H1 (cell line): Measurements from ENCODE around the gene TMBIM1. TPM values are rescaled to one million over a fixed set of nuclear protein-coding genes. Genes with fewer than 3 reads are reported as not detected.

Experiments
- BACH1 ChIP-seq: IDR thresholded peaks from 2 replicates; pipeline ENCODE4 v1.6.1; 2012; ENCODE audit warnings: low read length, improper control_type of control experiment
- CTBP2 ChIP-seq: IDR thresholded peaks from 2 replicates; pipeline ENCODE4 v1.7.0; 2011; ENCODE audit warnings: borderline replicate concordance, mild to moderate bottlenecking, moderate library complexity, mixed read lengths, low read length; ENCODE audit not compliant: insufficient read depth, insufficient read length
- RXRA ChIP-seq: IDR thresholded peaks from 2 replicates; pipeline ENCODE4 v1.6.1; 2011; ENCODE audit warnings: low read depth, mild to moderate bottlenecking, low read length, moderate library complexity; ENCODE audit not compliant: insufficient read depth
- SP2 ChIP-seq: IDR thresholded peaks from 2 replicates; pipeline ENCODE4 v1.6.1; 2012; ENCODE audit warnings: mild to moderate bottlenecking, low read length, inconsistent platforms
- TAF7 ChIP-seq: optimal IDR thresholded peaks from 2 replicates; pipeline ENCODE3; 2011; ENCODE audit warnings: low read depth, mild to moderate bottlenecking, inconsistent platforms, low read length, moderate library complexity, borderline replicate concordance
- polyA plus RNA-seq, 7 experiments: library from polyadenylated mRNA; depleted of rRNA in 3 of 7; stranded (reverse) in 5 of 7; unstranded in 2 of 7; fragments of >200 nt in 5 of 7; fragments of 200-250 nt in 2 of 7; gene quantifications; 1 replicate in 5 of 7; 2 replicates in 1 of 7; 4 replicates in 1 of 7; pipeline versions ENCODE4 v1.2.1 to v1.2.3, GENCODE V29; 2011 to 2013; ENCODE audit warnings: missing spikeins in 2 of 7, mixed read lengths in 2 of 7
- total RNA-seq: library from RNA; stranded (reverse); fragmentation: NEBNext Ultra II Directional; extraction: Animal tissue kit (Norgen Biotek cat#: 25700); gene quantifications from 2 replicates; pipeline ENCODE4 v1.2.1, GENCODE V29; 2021
- TF ChIP-seq, protein P1 (sequence below): IDR thresholded peaks from 2 replicates; pipeline ENCODE4 v1.6.1; 2012; ENCODE audit warnings: inconsistent platforms

The TMBIM1 gene
- total and polyA plus RNA-seq, 2 of the 8 experiments (the other 6 are each of a cell fraction or from before 2014, with no cell fraction given), result 22.1 to 36.8 TPM

DNA sequence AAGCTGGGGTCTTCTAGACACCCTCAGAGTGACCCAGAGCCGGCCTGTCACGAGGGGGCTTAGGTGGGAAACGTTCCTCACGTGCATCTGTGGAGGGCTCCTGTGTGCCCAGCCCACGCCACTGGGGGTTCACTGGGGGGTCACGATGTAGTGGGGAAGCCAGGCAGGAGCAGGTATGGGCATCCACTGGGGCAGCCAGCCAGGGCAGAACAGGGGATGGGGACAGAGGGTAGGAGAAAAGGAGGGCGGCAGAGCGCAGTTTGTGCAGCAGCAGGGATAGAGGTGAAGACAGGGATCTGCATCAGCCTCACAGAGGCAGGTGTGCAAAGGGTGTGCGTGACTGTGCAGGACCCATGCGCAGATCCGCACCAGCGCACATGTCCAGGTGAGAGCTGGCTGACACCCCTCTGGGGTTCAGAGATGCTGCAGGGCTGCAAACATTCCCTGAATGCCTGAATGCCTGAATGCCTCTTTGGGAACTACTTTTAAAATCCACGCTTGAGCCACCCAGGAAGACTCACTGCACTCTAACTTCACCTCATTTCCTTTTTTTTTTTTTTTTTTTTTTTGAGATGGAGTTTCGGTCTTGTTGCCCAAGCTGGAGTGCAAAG, 11.9 kb downstream of the TMBIM1 start (continued):
- no peak for TF ChIP-seq BACH1
- no peak for TF ChIP-seq TAF7
- TF ChIP-seq RXRA, result no peak
- TF ChIP-seq SP2, result no peak
- TF ChIP-seq, protein P1, sequence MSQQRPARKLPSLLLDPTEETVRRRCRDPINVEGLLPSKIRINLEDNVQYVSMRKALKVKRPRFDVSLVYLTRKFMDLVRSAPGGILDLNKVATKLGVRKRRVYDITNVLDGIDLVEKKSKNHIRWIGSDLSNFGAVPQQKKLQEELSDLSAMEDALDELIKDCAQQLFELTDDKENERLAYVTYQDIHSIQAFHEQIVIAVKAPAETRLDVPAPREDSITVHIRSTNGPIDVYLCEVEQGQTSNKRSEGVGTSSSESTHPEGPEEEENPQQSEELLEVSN, result no peak
- TF ChIP-seq CTBP2, result no peak
